Motor neuron (in vitro differentiated cells): ENCODE results near the gene HACD2. TPM values are rescaled to one million over a fixed set of nuclear protein-coding genes. Genes with fewer than 3 reads are reported as not detected.

Experiments
- ATAC-seq, 8 experiments: fragments of 200-7000 bp; cut with Tn5 transposase; replicated peaks in 6 of 8; 2 replicates each; pipeline ENCODE4 v1.8.0; 2021; ENCODE audit warnings: mild to moderate bottlenecking in 8 of 8, moderate library complexity in 8 of 8
- H3K27ac ChIP-seq, 2 donors: fragments of 250-450 bp; sonication (Bioruptor Pico); 2 replicates each; pipeline ENCODE4 v1.9.0; 2021; ENCODE audit warnings: antibody characterized with exemption in 2 of 2, mild to moderate bottlenecking in 2 of 2, moderate library complexity in 1 of 2
- H3K4me1 ChIP-seq, 2 donors: fragments of 250-450 bp; sonication (Bioruptor Pico); replicated peaks in 1 of 2; 2 replicates each; pipeline ENCODE4 v1.6.1; 2021; ENCODE audit warnings: antibody characterized with exemption in 2 of 2, mild to moderate bottlenecking in 2 of 2, moderate library complexity in 1 of 2
- H3K4me3 ChIP-seq, 5 donors: fragments of 250-450 bp; sonication (Bioruptor Pico); 2 replicates each; pipeline ENCODE4 v1.9.0; 2021; ENCODE audit warnings: antibody characterized with exemption in 5 of 5, mild to moderate bottlenecking in 5 of 5, moderate library complexity in 4 of 5
- WGBS, 10 experiments: fragments of 450-650 bp; shearing (Covaris generic); methylation state at CpG; one replicate each; pipeline ENCODE4 v1.0.0; 2022; 5-methylcytosine and 5-hydroxymethylcytosine counted together
- in situ Hi-C, 9 experiments: fragments of 400-800 bp; cut with MboI; loops; one replicate each; pipeline ENCODE4 v1.15.0; 2021; ENCODE audit warnings: low sequenced_read_pairs in 9 of 9, low pct_unique_long_range_greater_than_20kb in 2 of 9; ENCODE audit not compliant: unreplicated experiment in 9 of 9
- total RNA-seq, 8 experiments: library from RNA; unstranded; fragments of 300-600 nt; gene quantifications; 2 replicates each; pipeline versions ENCODE4 v1.2.3 to v1.2.4, GENCODE V29; 2022

Gene HACD2, protein sequence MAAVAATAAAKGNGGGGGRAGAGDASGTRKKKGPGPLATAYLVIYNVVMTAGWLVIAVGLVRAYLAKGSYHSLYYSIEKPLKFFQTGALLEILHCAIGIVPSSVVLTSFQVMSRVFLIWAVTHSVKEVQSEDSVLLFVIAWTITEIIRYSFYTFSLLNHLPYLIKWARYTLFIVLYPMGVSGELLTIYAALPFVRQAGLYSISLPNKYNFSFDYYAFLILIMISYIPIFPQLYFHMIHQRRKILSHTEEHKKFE
- total RNA-seq: 10 to 100 TPM; 15.4 to 29.0 (median 20.1) TPM

DNA sequence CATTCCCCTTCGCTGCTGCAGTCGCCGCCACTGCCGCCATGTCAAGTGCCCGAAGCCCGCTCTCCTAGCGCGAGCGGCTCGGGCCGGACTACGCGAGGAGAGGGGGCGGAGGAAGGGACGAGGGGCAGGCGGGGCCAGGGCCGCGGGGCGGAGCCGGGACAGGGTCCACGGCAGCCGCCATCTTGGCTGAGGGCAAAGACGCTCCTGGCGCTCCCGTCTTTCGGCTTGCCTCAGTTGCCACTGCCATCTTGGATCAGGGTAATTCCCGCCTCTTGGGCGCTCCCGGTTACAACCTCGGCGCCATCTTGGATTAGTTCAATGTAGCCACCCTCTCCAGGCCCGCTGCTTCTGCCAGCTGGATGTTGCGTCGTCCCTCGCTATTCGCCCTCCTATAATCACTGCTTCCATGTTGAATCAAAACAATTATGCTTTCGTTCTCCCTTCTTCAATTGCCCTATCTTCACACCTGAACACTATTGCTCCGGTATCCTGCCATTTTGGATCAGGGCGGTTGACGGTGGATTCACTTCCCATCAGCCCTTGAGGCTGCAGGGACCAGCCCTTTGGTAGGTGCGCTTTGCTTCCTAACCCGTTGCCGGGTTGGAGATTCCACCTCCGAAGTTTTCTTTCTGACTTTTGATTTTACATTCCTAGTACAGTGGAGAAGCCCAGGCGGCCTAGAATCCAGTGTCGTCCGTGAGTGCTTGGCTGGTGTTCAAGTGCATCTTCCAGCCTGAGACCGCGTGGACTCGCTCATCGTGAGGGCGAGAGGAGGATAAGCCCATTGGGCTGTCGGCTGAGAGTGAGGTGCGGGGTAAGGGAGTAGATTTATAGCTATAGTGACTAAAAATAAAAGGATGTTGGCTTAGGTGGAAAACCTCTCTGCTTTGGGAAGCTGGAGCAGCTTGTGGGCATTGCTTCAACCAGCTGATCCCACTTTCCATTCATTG is at the start of gene HACD2:
Gene HACD2 (minus strand): TSS at position 66 of the 950 bp plus-strand sequence. CDS start 26 bp downstream, at position 40.
- Histone ChIP-seq H3K4me1 (peaks cover 6 to 25% of the 10 kb centered on the region in 2 donors), H3K4me3 (peak within 1 kb of the TSS; percentile 63 to 83 (median 78)), H3K27ac (peak within 1 kb of the TSS; percentile 98)
- ATAC-seq: peak; percentile 82 to 94 (median 93)
- 0 to 2% (median 0%) methylated on average over 1 to 17 of the region's 54 CpGs; no CpG with 5 or more reads in 3 of the 10 experiments for WGBS, 10 experiments
- in situ Hi-C loops: no loop called here

GRCh38 chr3:123634149-123635051 is 49.5 kb upstream of the HACD2 start:
- in situ Hi-C loops: no loop called here
- H3K27ac ChIP-seq: no peak overlapping the region
- ATAC-seq: peak in 1 of 8 experiments; percentile 14
- no peak overlapping the region for H3K4me3 ChIP-seq
- H3K4me1 ChIP-seq: peaks cover 0 to 20% of the 10 kb centered on the region in 2 donors
- WGBS, 10 experiments: 20 to 100% (median 90%) methylated on average over 1 to 6 of the region's 15 CpGs; no CpG with 5 or more reads in 1 of the 10 experiments

- H3K27ac ChIP-seq: no peak overlapping the region
- 86 to 100% (median 100%) methylated on average over 1 to 2 of the region's 2 CpGs; no CpG with 5 or more reads in 6 of the 10 experiments for WGBS, 10 experiments
- H3K4me3 ChIP-seq: no peak overlapping the region
- in situ Hi-C loops: no loop called here
- no peak for ATAC-seq
- H3K4me1 ChIP-seq: peaks cover 0 to 20% of the 10 kb centered on the region in 2 donors
Observed at GRCh38 chr3:123633530-123633929, 48.7 kb upstream of the HACD2 start.

- WGBS, 10 experiments: 8 to 86% (median 46%) methylated on average over 1 to 4 of the region's 6 CpGs; no CpG with 5 or more reads in 3 of the 10 experiments
- Histone ChIP-seq H3K27ac (no peak overlapping the region), H3K4me3 (no peak overlapping the region), H3K4me1 (peaks cover 0 to 20% of the 10 kb centered on the region in 2 donors)
- in situ Hi-C loops: no loop called here
- peak in 4 of 8 experiments; percentile 36 to 94 (median 50) for ATAC-seq
Observed at GRCh38 chr3:123632161-123632655, 47.4 kb upstream of the HACD2 start.

- Histone ChIP-seq H3K4me3 (no peak overlapping the region), H3K27ac (no peak overlapping the region), H3K4me1 (peaks cover 0 to 12% of the 10 kb centered on the region in 2 donors)
- WGBS, 10 experiments: 90 to 93% methylated on average over 2 to 3 of the region's 4 CpGs; no CpG with 5 or more reads in 8 of the 10 experiments
- ATAC-seq: no peak
- in situ Hi-C loops: no loop called here
Observed at GRCh38 chr3:123629747-123630047, 44.8 kb upstream of the HACD2 start.

DNA sequence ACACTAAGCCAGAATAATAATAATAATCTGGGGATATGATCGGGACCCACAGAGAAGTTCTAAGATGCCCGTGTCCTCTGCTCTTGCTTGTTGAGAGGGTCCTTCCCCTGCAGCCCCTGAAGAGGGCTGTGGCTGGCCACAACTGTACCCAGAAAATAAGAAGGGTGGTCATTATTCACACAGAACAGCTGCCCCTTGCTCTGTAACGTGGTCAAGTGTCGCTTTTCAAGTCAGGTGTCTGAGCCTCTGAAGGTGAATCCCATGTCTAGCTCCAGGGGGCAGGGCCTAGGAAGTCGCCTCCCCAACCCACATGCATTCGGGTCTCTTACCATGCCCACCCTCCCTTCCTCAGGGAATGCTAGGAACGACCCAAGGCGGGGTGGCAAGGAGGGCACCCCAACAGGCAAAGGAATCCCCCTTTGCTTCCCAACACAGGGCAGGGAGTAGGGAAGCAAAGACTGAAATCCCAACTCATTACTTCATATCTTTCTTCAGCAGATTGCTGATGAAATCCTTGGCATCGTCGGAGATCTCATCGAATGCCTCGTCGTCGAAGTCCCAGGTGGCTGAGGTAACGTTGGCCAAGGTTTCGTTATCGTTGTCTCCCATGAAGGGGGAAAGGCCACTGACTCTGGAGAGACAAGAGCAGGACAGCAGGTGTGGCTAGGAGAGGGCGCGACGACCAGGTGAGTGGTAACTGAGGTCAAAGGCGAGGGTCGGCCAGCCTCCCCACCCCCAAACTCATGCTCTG is 44.3 kb upstream of the HACD2 start:
- ATAC-seq: no peak
- Histone ChIP-seq H3K4me3 (no peak overlapping the region), H3K27ac (no peak overlapping the region), H3K4me1 (peaks cover 0 to 12% of the 10 kb centered on the region in 2 donors)
- in situ Hi-C loops: no loop called here
- 80 to 100% (median 95%) methylated on average over 1 to 13 of the region's 22 CpGs for WGBS, 10 experiments

DNA sequence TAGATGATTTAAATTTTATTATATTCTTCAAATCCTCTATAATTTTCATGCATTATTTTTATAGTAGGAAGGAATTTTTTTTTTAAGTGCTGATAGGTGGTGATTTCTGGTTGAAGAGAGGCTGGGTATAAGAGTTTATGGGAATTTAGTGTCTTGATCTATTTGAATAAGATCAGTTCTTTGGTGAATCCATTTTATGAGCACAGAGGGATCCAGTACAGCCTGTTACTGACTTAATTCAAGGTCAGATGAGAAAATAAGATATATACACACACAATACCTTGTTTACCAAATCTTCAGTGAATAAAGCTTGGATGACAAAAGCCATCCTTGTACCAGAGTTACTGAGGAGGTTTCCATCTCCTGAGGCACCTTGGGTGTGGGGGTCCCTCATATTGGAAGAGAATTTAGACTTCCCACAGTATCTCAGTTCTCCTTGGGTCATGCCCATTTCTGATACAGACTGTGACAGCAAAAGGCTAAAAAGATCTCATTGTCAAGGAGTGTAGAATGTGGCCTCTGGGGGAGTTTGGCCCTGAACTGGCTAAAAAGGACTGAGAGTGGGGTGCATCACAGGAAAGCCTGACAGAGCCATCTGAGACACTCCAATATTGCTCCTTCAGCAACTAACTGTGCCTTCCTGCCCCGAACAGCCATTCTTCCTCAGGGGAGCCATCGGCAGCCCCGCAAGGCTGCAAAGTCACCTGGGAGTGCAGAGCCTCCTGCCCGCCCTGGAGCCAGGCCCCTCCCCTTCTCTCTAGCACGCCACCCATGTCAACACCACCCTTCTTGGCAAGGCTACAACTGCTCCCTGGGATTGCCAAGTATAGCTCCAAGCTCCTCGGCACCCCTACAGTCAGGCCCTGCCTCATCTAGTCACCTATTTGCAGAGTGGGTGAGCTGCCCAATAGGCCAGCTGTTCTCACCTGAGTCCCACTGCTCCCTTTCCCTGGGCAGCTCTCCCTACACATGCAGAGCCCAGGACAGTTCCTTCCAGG is 43.1 kb upstream of the HACD2 start:
- peaks cover 0 to 12% of the 10 kb centered on the region in 2 donors for H3K4me1 ChIP-seq
- WGBS, 10 experiments: 20 to 100% (median 90%) methylated on average over 1 to 2 of the region's 6 CpGs; no CpG with 5 or more reads in 6 of the 10 experiments
- no peak overlapping the region for H3K4me3 ChIP-seq
- ATAC-seq: no peak
- in situ Hi-C loops: no loop called here
- H3K27ac ChIP-seq: no peak overlapping the region

DNA sequence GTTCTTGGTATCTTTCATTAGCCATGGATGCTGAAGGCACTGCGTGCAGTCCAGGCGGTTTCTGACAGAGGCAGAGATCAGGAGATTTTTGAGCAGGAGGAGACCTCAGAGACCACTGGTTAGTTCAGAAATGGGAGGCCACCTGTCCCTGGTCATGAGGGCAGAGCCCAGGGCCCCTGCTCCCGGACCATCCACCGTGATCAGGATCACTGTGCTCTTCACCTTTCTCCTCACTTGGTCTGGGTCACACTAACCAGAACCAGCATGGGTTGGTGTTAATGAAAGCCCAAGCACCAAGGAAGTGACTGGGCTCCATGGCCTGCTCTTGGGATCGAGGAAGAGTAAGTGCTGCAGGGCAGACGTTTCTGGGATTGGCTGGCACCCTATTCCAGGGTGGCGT is 42.0 kb upstream of the HACD2 start:
- ATAC-seq: no peak
- Histone ChIP-seq H3K27ac (no peak overlapping the region), H3K4me3 (no peak overlapping the region), H3K4me1 (peaks cover 0 to 6% of the 10 kb centered on the region in 2 donors)
- in situ Hi-C loops: no loop called here
- 80 to 100% (median 100%) methylated on average over 1 to 5 of the region's 7 CpGs; no CpG with 5 or more reads in 2 of the 10 experiments for WGBS, 10 experiments

DNA sequence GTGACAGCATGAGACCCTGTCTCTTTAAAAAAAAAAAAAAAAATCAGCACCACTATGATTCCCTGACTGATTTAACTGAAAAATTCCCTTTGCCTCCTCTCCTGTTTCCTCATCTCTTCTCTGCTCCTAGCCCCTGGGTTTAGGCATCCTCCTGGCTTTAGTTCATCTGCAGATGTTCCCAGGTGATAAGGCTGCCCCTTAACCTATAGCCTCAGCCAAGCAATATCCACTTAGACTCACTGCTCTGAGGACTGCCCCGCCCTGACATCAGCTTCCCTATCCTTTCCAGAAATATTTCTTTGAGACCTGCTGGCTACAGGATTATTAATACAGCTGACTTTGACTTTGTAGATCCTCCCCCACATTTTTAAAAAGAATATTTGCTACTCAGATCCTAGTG is 39.4 kb upstream of the HACD2 start:
- Histone ChIP-seq H3K4me1 (peaks cover 6 to 12% of the 10 kb centered on the region in 2 donors), H3K27ac (no peak overlapping the region), H3K4me3 (no peak overlapping the region)
- in situ Hi-C loops: no loop called here
- WGBS, 10 experiments: 80 to 100% (median 100%) methylated on average over 1 of the region's 1 CpG; no CpG with 5 or more reads in 3 of the 10 experiments
- no peak for ATAC-seq

DNA sequence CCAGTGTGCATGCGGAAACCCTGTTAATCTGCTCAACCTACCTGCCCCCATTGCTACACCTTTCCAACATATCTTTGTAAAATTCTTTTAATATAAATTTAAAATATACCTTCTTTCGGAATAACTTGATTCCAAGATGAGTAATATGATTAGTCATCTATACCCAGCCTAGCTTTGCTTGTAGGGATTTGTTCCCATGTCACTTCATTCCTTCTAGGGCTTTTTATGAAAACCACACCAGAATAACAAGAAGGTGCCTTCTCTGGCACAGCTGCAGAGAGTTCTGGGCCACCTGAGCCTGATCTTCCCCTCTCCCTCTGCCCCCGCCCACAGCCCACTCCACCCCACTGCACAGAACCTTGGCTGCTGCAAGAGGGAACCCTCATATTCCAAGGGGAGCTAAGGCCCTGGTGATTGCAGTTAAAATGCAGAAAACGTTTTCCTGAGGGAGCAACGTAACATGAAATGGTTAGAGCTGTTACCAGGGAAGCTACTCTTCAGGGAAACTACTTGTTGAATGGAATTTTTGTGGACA is 38.6 kb upstream of the HACD2 start:
- Histone ChIP-seq H3K4me1 (peaks cover 6 to 12% of the 10 kb centered on the region in 2 donors), H3K27ac (no peak overlapping the region), H3K4me3 (no peak overlapping the region)
- ATAC-seq: no peak
- WGBS, 10 experiments: 62 to 100% (median 80%) methylated on average over 1 to 5 of the region's 5 CpGs; no CpG with 5 or more reads in 1 of the 10 experiments
- in situ Hi-C loops: no loop called here

DNA sequence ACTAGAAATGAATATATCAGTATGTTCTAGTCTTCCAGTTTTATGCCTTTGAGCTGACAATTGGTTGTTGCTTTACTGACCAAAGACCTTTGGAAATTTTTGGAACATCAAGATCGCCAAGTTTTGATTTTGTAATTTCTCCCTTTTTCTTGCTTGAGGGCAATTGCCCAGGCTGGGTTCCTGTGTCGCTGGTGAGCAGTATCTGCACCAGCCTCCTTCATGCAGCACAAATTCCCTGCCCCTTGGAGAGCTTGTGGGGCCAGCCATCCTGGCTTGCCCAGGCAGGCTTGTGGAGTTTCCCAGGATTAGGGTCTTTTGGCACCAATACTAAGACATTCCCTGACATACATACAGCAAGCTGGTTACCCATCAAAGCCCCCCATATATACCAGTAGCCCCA is 37.9 kb upstream of the HACD2 start:
- H3K27ac ChIP-seq: no peak overlapping the region
- in situ Hi-C loops: no loop called here
- 22 to 100% (median 67%) methylated on average over 1 to 2 of the region's 2 CpGs; no CpG with 5 or more reads in 3 of the 10 experiments for WGBS, 10 experiments
- ATAC-seq: no peak
- H3K4me1 ChIP-seq: peaks cover 6 to 12% of the 10 kb centered on the region in 2 donors
- H3K4me3 ChIP-seq: no peak overlapping the region
